ENCODE measurements around the gene DENND1A.

- TF ChIP-seq CTCF (conservative IDR thresholded peaks at IDR 0.05; ENCODE audit: low read depth, low read length) (no peak), EZH2 (IDR thresholded peaks at IDR 0.05; ENCODE audit: low read length, unreplicated experiment) (no peak)
Measured at GRCh38 chr9:123416176-123416575, 513.8 kb downstream of the DENND1A start.

All from PC-3 (cell line).